Kidney (tissue), 14 donors: Measurements from ENCODE around the gene PAQR8. TPM values are rescaled to one million over a fixed set of nuclear protein-coding genes. Genes with fewer than 3 reads are reported as not detected.
A peak's percentile ranks its signal among the peaks of the same experiment; 100 is the strongest.

Experiments used
- DNase-seq, 5 donors: peaks; one replicate each; pipeline ENCODE4 v3.0.0-alpha.2; 2013 to 2020
- FAIRE-seq: peaks from 2 replicates; lab custom pipeline; 2012; peaks lifted over from hg19 to GRCh38; lab: Jason Lieb, UNC
- H3K27ac ChIP-seq, 2 donors: one replicate each; pipeline ENCODE4 v1.7.0; 2013; ENCODE audit warnings: low read depth in 2 of 2, low read length in 2 of 2, inconsistent platforms in 1 of 2
- H3K27me3 ChIP-seq: one replicate; pipeline ENCODE4 v1.7.1; 2013; ENCODE audit warnings: low read length, inconsistent platforms; ENCODE audit not compliant: control insufficient read depth, insufficient read depth
- H3K36me3 ChIP-seq, 3 donors: one replicate each; pipeline versions ENCODE4 v1.7.0 to v1.7.1; 2013; ENCODE audit warnings: low read length in 3 of 3, control low read depth in 1 of 3, inconsistent platforms in 1 of 3; ENCODE audit not compliant: insufficient read depth in 3 of 3, control insufficient read depth in 2 of 3
- H3K4me1 ChIP-seq, 3 donors: one replicate each; pipeline versions ENCODE4 v1.7.0 to v1.7.1; 2013; ENCODE audit warnings: low read length in 3 of 3, inconsistent platforms in 1 of 3, low read depth in 1 of 3; ENCODE audit not compliant: control insufficient read depth in 2 of 3, insufficient read depth in 2 of 3
- H3K4me3 ChIP-seq, 3 donors: one replicate each; pipeline versions ENCODE4 v1.7.0 to v1.8.1; 2013; ENCODE audit warnings: low read length in 3 of 3, control low read depth in 1 of 3, inconsistent platforms in 1 of 3
- H3K9ac ChIP-seq, 3 donors: one replicate each; pipeline versions ENCODE4 v1.7.0 to v1.7.1; 2013; ENCODE audit warnings: low read length in 3 of 3, control low read depth in 1 of 3, inconsistent platforms in 1 of 3
- H3K9me3 ChIP-seq, 3 donors: one replicate each; pipeline versions ENCODE4 v1.7.0 to v1.7.1; 2013; ENCODE audit warnings: low read length in 3 of 3, control low read depth in 1 of 3, inconsistent platforms in 1 of 3; ENCODE audit not compliant: control insufficient read depth in 2 of 3, insufficient read depth in 1 of 3
- CTCF ChIP-seq: IDR thresholded peaks from 3 replicates; pipeline ENCODE4 v1.5.1; 2012; ENCODE audit warnings: mild to moderate bottlenecking, moderate library complexity, borderline replicate concordance; ENCODE audit not compliant: insufficient read depth; ENCODE audit errors: extremely low read depth
- intact Hi-C: fragments of 100-400 bp; cut with DNase I; formaldehyde crosslinking; loops from one replicate; pipeline ENCODE4 v1.11.1; 2022
- polyA plus RNA-seq: library from polyadenylated mRNA; stranded (reverse); fragments of 350-450 nt; fragmentation: Illumina TruSeq; extraction: RNeasy Lipid Tissue Mini Kit (QIAGEN cat#74804); gene quantifications from one replicate; pipeline ENCODE4 v1.2.3, GENCODE V29; 2014; ENCODE audit warnings: low read depth, low replicate concordance; ENCODE audit not compliant: insufficient read depth
- total RNA-seq: library from RNA; stranded (reverse); fragmentation: NEBNext Ultra II Directional; extraction: Animal tissue kit (Norgen Biotek cat#: 25700); gene quantifications from one replicate; pipeline ENCODE4 v1.2.1, GENCODE V29; 2021
- donor health status: control.
- donor health status: control.
- donor health status: control.
- donor health status: control.
- donor health status: control.
- donor health status: DM: yes; HTN: yes; CAD: no.
- donor health status: Normal renal cell carcinoma (clear cell type).

PAQR8 gene
- total and polyA plus RNA-seq, 2 donors from 2014 or later = 5.9 to 7.5 TPM

GRCh38 chr6:52417675-52418111 lies 55.7 kb downstream of the PAQR8 start:
- no peak for FAIRE-seq
- H3K27ac ChIP-seq = no peak overlapping the region
- no peak for DNase-seq
- intact Hi-C loops = loop anchor here (5.0 kb wide), 1 partner anchor 180 kb away; no protein-coding TSS in a partner anchor
- H3K9ac ChIP-seq = no peak overlapping the region
- H3K4me1 ChIP-seq = peaks cover 0 to 4% (median 3%) of the 10 kb centered on the region in 3 donors
- H3K4me3 ChIP-seq = no peak overlapping the region
- no peak for TF ChIP-seq CTCF
- H3K36me3 ChIP-seq = no peaks in the 10 kb centered on the region
- no peaks in the 10 kb centered on the region for H3K27me3 ChIP-seq
- no peaks in the 10 kb centered on the region for H3K9me3 ChIP-seq

DNA sequence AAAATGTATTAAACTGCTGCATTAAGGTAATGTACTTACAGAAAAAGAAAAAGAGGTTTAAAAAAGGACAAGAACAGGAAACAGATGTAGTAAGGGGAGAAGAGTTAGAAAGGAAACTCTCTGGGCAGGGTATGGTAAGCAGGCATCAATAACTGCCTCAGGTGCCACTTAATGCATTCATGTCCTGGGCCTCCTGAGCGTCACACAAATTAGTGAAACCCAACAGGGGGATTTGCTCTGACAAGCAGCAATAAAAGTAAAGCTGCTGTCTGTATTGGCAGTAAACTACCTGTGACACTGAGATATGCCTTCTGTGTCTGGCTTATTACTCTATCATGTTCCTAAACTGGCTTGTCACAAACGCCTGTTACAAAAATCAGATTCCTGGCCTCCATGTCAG lies 56.7 kb downstream of the PAQR8 start:
- no peak for FAIRE-seq
- no peak for TF ChIP-seq CTCF
- Histone ChIP-seq H3K27me3 (no peaks in the 10 kb centered on the region), H3K4me3 (no peak overlapping the region), H3K9me3 (no peaks in the 10 kb centered on the region), H3K36me3 (no peaks in the 10 kb centered on the region), H3K9ac (no peak overlapping the region), H3K27ac (no peak overlapping the region), H3K4me1 (peaks cover 0 to 4% (median 3%) of the 10 kb centered on the region in 3 donors)
- intact Hi-C loops = loop anchor here (5.0 kb wide), 1 partner anchor 179 kb away; no protein-coding TSS in a partner anchor
- DNase-seq = peak in 2 of 5 donors; percentile 22 to 49

- peak within 1 kb of the TSS; percentile 92 to 100 (median 99) for H3K4me3 ChIP-seq
- H3K9me3 ChIP-seq = no peaks in the 10 kb centered on the region
- peak within 1 kb of the TSS; percentile 89 to 90 for H3K27ac ChIP-seq
- H3K27me3 ChIP-seq = no peaks in the 10 kb centered on the region
- TF ChIP-seq CTCF = no peak
- H3K36me3 ChIP-seq = no peaks in the 10 kb centered on the region
- intact Hi-C loops = loop anchor here (5.0 kb wide), 1 partner anchor 177 kb away; no protein-coding TSS in a partner anchor
- peak within 1 kb of the TSS; percentile 81 to 99 (median 84) for H3K9ac ChIP-seq
- peak; percentile 99 for DNase-seq
- FAIRE-seq = peak; percentile 79
- H3K4me1 ChIP-seq = peaks cover 0 to 4% (median 3%) of the 10 kb centered on the region in 3 donors
Measured at GRCh38 chr6:52419809-52420667, 58.1 kb downstream of the PAQR8 start, which contains the start of gene EFHC1. EFHC1 (plus strand) TSS chr6:52420342; CDS start chr6:52420411, 69 bp downstream.
